GM18498 (cell line): ENCODE results near the gene SAXO1.
"Not testable (repeated sequence)": the region's sequence is repeated elsewhere in the genome, so short reads cannot be mapped to it uniquely, and the experiment has no call there.

Source experiments
- ATAC-seq: cut with Tn5 transposase; IDR thresholded peaks from one replicate; pipeline ENCODE4 v1.9.1; 2021; ENCODE audit warnings: mild to moderate bottlenecking, moderate library complexity; ENCODE audit not compliant: unreplicated experiment

Gene SAXO1

DNA sequence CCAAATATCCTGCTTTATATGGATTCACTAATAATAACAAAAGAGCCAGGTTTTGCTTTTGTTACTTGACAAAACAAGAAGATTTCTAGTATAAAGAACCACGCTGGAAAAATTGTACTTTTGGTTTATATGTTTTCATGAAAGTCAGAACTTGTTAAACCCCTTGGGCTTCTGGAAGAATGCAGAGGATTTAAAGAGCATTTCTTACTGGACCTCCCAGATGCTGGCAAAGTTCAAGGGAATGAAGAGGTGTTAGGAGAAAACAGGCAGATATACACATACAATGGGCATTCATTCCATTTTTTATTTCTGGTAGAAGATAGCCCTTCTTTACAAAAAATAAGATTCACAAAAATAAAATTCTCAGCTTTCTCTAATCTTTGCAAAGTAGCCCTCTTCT, 61.1 kb downstream of the SAXO1 start:
- ATAC-seq, result no peak

DNA sequence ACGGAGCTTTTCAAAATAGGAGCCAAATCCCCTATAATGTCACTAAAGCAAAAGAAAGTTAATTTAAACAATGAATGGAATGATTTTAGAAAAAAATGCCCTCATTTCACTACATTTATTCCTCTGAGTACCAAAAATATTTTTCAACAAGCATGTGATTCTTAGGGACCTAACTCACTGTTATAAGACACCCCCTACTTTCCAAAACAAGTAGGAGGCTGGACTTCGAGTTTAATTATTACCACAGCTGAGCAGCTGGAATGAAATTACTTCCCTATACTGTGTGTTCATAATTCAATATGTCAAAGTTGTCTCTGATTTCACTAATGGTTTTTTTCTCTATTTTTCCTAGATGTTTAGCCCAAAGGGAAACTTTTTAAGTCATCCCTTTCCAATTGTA, 61.6 kb downstream of the SAXO1 start:
- ATAC-seq, result no peak

DNA sequence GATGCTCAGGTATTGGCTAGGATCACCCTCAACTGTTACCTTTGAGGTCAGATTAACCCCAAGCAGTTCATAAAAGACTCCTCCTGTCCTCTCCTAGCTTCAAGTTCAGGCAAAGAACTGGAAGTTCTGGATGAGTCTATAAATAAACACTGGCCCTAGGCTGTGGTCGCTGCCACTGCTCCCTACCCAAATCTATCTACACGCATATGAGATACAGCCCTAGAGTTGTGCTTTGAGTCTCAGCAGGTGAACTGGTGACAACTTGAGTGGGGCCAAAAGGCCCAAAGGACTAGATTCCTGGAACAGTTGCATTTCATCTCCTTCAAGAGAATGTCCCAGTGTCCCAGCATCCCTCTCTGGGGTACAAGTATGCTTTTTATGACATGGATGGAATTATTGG, 62.6 kb downstream of the SAXO1 start:
- ATAC-seq, result no peak

DNA sequence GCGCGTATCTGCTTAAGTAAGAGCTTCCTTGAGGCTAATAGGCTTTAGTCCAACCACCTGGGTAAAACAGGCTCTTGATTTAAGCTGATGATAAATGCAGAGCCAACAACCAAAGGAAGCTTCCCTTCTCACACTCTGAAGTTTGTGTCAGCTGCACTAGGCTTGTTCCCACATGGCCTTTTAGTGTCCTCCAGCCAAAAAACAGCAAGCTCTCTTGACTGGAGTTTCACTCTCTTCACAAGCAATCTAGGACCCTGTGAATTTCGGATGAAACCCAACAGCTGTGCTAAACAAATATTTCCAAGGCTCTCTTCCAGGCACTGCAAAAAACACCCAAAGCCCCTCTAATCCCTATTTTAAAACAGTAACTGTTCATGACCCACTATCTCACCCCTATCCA, 63.9 kb downstream of the SAXO1 start:
- ATAC-seq, result no peak

DNA sequence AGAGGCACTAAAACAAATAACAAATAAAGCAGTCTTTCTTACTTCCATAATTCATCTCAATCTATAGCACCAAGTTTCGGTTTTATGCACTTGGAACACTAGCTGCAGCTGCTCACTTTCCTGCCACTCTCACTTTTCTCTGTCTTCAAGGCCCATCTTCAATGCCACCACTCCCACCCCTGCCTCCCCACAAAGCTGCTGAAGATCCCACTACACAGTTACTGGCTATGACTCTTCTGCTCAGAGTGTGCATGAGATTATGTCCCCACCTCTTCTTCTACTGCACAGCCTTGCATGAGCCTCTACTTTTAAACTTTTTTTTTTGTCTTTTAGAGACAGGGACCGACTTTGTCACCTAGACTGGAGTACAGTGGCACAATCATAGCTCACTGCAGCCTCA, 77.4 kb downstream of the SAXO1 start:
- ATAC-seq, result no peak

DNA sequence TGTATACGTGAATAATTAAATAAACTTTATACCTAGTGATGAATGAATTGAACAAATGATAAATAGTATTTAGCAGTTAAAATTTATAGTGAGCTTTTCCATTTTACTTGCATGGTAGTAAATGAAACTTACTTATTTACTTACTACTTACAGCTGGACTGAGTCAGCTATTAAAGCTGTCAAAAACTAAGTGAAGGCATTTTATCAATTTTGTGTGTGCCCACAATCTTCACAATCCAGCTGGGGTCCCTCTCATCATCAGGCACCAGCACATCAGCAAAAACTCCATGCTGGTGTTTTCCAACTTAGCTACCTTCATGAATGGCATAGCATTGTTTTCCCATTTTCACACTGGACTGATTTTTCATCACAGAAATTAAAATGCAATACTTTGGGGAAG, 81.1 kb downstream of the SAXO1 start:
- ATAC-seq, result no peak

DNA sequence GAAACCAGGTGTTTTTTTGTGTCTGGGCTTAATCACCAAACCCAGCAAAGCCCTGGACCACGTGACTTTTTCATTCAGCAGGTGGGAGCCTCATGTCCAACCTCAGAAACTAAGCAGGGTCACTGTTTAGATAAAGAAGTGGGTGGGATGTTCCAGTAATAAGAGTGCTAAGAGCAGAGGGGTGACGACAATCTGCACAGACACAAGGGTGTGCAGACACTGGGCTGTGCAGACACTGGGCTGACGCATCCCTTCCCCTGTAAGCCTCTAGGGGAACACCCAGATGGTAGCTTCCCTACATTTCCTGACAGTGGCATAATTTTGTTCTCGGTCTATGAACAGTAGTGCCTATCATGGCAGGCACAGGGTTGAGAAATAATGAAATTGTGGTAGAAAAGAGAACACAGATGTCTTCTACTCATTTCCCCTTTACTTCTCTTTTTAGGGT, 85.1 kb downstream of the SAXO1 start:
- no peak for ATAC-seq

DNA sequence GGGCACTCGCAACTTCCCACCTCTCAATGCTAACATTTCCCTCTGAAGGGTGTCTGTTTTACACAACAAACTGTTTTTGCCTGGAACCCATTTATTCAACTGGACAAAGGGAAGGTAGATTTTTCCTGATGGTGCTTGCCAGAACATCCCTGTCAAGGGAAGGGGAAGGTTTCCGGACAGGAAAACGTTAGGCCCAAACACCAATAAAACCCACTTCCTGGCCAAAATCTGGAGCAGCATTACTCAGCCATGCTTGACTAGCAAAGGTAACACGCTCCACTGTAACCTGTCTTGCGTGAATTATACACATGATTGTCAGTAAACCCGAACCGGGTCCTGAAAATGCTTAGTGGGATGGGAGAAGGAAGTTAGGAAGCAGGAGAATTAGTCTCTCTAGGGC, 90.2 kb downstream of the SAXO1 start:
- ATAC-seq, result no peak

DNA sequence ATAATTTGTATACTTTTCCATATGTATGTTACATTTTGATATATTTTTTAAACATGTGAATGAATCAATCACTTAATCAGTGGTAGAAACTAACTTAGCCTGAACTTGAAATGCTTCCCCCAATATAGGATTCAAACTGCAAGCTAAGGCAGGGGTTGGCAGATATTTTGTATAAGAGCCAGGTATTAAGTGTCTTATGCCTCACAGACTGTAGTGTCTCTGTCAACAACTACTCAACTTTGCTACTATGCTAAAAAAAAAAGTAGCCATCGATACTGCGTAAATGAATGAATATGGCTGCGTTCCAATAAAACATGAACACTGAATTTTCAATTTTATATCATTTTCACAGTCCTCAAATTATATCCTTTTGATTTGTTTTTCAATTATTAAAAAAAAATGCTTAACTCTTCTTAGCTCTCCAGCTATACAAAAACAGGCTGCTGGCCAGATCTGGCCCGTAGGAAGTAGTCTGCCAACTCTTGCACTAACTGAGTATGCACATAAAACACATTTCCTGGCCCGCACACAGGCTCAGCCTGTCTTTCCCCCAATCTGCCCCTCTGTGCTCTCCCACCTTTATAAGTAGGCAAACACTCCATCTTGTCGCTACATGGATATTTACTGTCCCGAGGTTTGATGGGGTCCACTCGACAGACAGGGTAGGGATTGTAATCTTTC, 91.8 kb downstream of the SAXO1 start:
- ATAC-seq, result no peak

DNA sequence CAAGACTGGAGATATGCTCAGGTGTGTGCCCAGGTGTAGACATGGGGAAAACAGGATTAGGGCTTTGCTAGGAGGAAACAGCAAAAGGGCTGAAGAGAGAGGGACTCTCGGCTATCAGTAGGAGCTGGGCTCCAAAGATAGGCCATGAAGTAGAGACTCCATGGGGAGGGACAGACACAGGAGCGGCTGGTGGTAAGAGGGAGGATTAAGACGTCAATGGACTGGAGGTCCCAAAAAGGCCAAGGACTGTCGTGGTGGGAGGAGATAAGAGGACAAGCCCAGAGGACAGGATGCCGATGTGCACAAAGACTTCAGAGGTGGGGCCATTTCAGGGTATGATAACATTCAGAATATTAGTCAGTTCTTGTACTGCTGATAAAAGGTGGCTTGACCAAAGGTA, 93.1 kb downstream of the SAXO1 start:
- no peak for ATAC-seq

DNA sequence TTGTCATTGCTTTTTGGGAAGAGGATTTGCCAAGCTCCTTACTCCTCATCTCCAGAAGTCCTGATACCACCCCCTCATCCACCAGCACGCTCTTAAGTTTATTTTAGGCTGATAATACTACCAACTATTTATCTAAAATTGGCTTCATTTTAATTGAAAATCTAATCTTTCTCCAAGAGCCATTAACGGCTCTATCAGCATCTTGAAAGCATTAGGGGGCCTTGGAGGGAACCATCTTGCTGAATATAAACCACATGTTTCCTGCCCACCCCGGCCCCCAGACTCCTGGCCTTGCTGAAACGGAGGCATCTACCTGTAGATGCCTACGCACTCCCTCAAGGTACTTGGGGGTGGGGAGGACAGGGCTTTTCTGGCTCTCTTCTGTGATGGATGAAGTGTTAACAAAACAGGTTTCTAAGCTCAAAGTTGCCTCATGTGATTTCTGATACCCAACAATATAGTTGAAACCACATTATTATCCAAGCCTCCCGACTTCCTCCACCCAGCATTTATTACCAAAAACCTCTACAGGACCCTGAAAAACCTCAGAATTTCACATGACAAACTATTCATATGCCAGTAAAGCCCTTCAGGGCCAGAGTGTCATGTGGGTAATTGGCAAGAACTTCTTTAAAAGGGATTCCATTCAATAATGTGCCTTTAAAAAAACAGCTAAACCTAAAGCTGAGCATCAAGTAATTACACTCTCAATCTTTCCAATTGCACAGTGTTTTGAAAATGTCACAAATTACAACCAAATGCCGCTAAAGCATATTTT, 96.7 kb downstream of the SAXO1 start:
- no peak for ATAC-seq

DNA sequence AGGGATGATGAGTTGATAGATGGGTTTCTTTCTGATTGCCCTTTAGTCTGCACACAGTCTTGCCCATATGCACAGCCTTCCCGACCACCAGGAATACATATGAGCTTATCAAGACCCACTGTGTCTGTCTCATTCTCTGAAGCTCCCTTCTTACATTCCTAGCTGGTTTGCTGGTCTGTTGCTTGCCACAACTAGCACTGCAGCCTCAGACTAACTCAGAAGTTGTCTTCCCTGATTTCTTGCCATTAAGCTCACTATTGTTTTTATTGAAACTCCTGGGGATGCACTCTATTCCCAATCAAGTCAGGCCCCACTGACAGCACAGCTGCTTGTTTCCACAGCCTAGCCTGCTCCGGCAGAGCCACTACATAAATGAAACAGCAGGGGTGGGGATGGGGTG, 97.5 kb downstream of the SAXO1 start:
- ATAC-seq, result no peak

DNA sequence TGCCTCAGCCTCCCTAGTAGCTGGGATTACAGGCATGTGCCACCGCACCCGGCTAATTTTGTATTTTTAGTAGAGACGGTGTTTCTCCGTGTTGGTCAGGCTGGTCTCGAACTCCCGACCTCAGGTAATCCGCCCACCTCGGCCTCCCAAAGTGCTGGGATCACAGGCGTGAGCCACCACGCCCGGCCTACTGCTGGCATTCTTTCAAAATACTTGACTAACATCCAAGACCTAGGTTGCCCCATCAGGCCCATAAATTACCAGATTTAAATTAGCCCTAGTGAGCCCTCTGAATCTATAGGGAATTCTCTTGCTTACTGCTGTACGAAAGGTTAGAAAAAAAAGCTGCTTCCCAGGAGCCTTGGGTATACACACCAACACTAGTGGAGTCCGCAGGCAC, 102.4 kb downstream of the SAXO1 start:
- ATAC-seq, result not testable (repeated sequence)

DNA sequence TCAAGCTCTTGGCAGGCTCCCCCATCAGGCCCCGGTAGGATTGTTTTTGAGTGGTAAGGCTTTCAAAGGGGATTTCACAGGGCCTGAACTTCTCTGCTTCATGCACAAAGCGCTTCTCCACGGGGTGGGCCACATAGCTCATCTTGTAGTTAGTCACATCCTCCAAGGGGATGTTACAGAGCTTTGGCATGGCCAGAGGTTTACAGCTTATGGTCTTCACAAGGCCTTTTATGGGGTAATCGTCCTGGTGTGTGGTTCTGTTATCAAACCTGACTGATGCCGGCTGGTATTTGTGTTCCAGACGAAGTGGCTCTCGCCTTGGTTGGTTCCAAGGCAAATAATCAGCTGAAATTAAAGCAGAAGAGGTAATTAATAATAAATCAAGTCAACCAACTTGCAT, 104.3 kb downstream of the SAXO1 start:
- ATAC-seq, result no peak

DNA sequence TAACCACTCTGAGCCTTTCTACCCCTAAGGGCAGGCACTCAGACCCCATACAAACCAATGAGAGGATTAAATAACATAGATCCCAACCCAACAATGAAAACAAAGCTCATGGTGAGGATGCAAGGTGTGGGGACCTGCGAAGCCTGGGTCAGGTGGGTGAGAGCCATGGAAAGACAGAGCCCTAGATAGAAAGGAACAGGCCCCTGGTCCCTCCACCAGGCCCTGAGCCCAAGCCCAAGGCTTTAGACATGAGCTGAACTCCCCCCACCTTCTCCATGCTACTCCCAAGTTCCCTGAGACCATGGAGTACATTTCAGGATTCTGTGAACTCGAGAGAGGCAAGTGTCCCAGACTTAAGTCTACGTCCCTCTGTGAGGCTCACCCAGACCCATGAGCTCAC, 106.5 kb downstream of the SAXO1 start:
- no peak for ATAC-seq

DNA sequence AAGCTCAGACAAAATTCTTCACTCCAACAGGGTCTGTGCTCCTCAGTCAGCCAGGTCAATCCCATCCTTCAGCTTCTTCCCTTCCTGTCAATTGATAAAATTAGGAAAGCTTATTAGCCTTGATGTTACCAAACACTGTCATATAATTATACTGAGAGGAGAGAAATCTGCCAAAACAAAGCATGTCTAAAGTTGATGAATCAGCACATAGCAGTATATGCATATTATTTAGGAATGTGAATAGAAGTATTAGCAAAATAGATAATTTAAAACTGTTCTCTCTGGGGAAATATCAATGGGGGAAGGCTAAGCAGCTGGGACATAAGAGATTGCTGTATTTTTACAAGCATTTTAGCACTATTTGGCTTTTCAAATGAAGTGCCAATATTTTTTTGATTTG, 107.1 kb downstream of the SAXO1 start:
- no peak for ATAC-seq

DNA sequence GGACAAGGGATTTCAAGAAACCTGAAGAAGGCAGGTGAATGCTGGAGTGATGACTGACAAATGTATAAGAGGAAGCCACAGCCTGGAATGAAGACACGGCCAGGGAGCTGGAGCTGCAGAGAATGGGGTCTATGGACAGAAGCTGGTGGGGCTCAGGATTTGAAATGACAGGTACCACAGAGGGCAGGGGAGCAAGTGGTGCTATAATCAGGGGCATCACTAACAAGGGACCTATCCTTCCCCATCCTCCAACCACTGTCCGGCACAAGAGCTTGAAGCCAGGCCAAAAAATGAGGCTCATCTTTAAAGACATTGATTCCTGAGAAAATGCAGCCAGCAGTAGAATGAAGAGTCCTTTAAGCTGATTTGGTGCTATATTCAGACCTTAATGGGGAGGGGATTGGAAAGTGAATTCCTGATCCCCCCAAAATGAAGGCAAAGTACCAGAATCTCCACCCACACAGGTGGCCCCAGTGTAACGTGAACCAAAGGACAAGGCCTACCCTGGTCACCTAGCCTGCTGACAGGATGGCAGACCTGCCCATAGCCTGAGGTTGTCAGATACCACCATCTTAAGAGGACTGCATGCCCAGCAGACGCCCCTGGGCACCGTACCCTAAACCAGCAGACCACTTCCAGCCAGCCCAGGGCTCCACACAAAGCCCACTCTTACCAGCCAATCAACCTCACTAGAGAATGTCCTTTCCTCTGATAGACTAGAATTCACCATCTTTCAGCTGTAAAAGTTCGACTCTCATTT, 109.2 kb downstream of the SAXO1 start:
- no peak for ATAC-seq

DNA sequence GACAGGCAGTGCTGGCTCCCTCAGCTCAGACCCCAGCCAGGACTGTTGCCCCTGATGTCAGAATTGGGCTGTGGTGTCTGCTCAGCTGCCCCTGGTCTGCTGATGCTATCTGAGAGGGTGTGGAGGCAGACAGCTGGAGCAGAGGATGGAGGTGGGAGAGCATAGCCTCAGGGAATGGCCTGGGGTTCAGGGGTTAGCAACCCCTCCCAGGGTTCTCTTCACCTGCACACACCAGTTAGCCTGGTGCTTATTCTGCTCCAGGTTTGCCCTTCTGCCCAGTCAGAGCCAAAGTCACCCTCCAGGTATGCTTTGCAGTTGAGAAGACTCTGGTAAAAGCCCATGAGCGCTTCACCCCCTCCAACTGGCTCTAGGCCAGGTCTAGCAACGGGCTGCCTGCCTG, 109.8 kb downstream of the SAXO1 start:
- no peak for ATAC-seq

DNA sequence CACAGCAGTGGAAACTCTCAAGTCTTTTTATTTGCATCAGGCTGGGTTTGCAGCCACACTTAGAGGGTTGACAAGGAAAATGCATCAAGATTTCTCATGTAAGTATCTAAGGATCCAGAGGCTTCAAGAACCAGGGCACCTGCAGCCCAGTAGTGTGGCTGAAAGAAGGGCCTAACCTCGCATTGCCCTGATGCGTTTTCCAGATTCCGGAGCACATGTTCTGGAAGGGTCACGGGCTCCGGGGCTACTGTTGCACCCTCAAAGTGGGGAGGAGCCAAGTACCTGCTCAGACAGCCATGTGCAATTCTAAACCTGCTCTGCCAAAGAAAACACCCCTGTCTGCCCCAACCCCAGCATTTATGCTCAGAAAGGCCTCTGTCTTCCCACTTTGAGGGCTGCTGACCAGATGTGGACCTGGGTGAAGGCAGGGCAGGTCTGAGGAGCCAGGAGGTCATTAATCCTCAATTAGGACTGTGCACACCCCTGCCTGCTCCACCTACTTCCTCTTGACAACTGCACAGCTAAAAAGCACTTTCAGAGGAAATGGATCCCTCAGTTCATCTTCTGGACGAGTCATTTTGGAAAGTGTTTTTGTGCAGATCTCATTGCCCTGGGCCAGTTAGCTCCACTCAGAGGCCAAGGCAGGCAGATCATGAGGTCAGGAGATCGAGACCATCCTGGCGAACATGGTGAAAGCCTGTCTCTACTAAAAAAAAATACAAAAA, 110.7 kb downstream of the SAXO1 start:
- no peak for ATAC-seq

DNA sequence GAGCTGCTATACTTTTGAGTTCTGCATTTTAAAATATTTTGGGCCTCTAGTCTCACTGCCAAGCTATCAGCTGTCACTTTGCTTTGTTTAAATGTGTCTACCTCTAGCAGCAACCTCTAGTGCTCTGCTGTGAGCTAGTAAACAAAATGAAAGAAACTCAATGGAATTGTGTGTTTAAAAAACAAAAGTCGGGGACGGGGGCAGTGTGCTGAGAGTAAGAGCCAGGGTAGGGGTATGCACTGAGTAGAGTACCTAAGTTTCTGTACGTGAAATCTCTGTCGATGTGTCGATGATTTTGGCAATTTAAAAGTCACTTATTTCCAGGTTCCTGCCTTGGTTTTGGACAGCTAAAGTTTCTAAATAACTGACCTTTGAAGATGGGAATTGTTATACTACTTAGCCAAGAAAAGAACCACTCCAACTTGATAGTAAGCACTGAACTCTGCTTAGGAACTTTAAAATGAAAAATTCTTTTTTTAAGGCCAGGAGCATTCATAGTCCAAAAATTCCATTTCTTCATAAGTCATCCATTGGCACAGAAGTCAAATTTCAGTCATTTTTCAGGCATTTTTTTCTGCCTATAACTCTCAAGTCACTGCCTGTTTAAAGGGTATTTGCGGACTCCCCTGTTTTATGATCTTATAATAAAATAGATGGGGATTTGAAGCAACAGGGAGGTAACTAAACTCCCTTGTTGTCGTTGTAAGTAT, 111.5 kb downstream of the SAXO1 start:
- ATAC-seq, result no peak
